ENCODE data around the gene SUMO2. TPM values are rescaled to one million over a fixed set of nuclear protein-coding genes. Genes with fewer than 3 reads are reported as not detected.
"Not testable (repeated sequence)": the region's sequence is repeated elsewhere in the genome, so short reads cannot be mapped to it uniquely, and the experiment has no call there.

The SUMO2 gene
- total RNA-seq, 1 donor from 2014 or later = 679 TPM

DNA sequence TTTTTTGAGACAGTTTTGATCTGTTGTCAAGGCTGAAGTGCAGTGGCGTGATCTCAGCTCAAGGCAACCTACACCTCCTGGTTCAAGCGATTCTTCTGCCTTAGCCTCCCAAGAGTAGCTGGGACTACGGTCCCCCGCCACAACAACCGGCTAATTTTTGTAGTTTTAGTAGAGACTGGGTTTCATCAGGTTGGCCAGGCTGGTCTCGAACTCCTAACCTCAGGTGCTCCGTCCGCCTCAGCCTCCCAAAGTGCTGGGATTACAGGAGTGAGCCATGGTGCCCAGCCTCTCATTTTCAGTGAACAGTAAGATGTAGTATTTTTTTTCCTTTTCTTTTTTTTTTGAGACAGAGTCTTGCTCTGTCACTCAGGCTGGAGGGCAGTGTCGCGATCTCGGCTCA is 7.8 kb downstream of the SUMO2 start:
- peaks cover 53% of the 10 kb centered on the region for H3K36me3 Mint-ChIP-seq (ENCODE audit: low read depth)
- H3K4me3 Mint-ChIP-seq (ENCODE audit: low read depth) = no peak overlapping the region
- no peak overlapping the region for H3K27ac Mint-ChIP-seq
- DNase-seq (ENCODE audit: low spot score) = no peak
- H3K9me3 Mint-ChIP-seq = no peaks in the 10 kb centered on the region
- intact Hi-C loops (cut with micrococcal nuclease) = loop anchor here (5.0 kb wide), 1 partner anchor 63 kb away; no protein-coding TSS in a partner anchor
- H3K4me1 Mint-ChIP-seq (ENCODE audit: low read depth) = peaks cover 17% of the 10 kb centered on the region
- H3K27me3 Mint-ChIP-seq (ENCODE audit: low read depth) = no peaks in the 10 kb centered on the region

DNA sequence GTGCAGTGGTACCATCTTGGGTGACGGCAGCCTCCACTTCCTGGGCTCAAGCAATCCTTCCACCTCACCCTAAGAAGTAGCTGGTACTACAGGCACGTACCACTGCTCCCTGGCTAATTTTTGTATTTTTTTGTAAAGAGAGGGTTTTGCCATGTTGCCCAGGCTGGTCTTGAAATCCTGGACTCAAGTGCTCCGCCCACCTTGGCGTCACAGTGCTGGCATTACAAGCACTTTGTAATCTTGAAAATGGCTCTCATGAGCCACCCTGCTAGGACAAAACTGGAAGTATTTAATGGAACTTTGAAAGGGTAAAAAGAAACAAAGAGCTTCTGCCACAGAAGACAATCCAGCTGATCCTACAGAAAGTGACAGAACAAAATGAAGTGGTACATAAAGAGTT is 9.2 kb downstream of the SUMO2 start:
- no peak overlapping the region for H3K27ac Mint-ChIP-seq
- intact Hi-C loops (cut with micrococcal nuclease) = loop anchor here (5.0 kb wide), 1 partner anchor 61 kb away; no protein-coding TSS in a partner anchor
- no peaks in the 10 kb centered on the region for H3K27me3 Mint-ChIP-seq (ENCODE audit: low read depth)
- H3K4me3 Mint-ChIP-seq (ENCODE audit: low read depth) = no peak overlapping the region
- peaks cover 10% of the 10 kb centered on the region for H3K4me1 Mint-ChIP-seq (ENCODE audit: low read depth)
- DNase-seq (ENCODE audit: low spot score) = no peak
- H3K36me3 Mint-ChIP-seq (ENCODE audit: low read depth) = peaks cover 50% of the 10 kb centered on the region
- no peaks in the 10 kb centered on the region for H3K9me3 Mint-ChIP-seq

DNA sequence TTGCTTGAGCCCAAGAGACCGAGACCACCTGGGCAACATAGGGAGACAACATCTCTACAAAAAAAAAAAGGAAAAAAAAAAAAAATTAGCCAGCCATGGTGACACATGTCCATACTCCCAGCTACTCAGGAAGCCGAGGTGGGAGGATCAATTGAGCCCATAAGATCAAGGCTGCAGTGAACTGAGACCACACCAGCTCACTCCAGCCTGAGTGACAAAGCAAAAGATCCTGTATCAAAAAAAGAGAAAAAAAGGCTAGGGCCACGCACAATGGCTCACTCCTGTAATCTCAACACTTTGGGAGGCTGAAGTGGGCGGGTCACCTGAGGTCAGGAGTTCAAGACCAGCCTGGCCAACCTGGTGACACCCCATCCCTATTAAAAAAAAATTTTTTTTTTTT is 13.8 kb downstream of the SUMO2 start:
- Mint-ChIP-seq H3K4me1 (ENCODE audit: low read depth) (peaks cover 4% of the 10 kb centered on the region), H3K4me3 (ENCODE audit: low read depth) (no peak overlapping the region), H3K9me3 (no peaks in the 10 kb centered on the region), H3K36me3 (ENCODE audit: low read depth) (peaks cover 58% of the 10 kb centered on the region), H3K27me3 (ENCODE audit: low read depth) (no peaks in the 10 kb centered on the region), H3K27ac (no peak overlapping the region)
- intact Hi-C loops (cut with micrococcal nuclease) = no loop called here
- DNase-seq (ENCODE audit: low spot score) = no peak

DNA sequence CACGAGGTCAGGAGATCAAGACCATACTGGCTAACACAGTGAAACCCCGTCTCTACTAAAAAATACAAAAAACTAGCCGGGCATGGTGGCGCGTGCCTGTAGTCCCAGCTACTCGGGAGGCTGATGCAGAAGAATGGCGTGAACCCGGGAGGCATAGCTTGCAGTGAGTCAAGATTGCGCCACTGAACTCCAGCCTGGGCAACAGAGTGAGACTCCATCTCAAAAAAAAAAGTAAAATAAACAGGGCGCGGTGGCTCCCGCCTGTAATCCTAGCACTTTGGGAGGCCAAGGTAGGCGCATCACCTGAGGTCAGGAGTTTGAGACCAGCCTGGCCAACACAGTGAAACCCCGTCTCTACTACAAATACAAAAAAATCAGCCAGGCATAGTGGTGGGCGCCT is 18.2 kb downstream of the SUMO2 start:
- H3K27ac Mint-ChIP-seq; H3K27me3 Mint-ChIP-seq (ENCODE audit: low read depth); H3K4me3 Mint-ChIP-seq (ENCODE audit: low read depth); H3K4me1 Mint-ChIP-seq (ENCODE audit: low read depth); intact Hi-C loops (cut with micrococcal nuclease); DNase-seq (ENCODE audit: low spot score); H3K9me3 Mint-ChIP-seq: not testable (repeated sequence)
- peaks cover 45% of the 10 kb centered on the region for H3K36me3 Mint-ChIP-seq (ENCODE audit: low read depth)

DNA sequence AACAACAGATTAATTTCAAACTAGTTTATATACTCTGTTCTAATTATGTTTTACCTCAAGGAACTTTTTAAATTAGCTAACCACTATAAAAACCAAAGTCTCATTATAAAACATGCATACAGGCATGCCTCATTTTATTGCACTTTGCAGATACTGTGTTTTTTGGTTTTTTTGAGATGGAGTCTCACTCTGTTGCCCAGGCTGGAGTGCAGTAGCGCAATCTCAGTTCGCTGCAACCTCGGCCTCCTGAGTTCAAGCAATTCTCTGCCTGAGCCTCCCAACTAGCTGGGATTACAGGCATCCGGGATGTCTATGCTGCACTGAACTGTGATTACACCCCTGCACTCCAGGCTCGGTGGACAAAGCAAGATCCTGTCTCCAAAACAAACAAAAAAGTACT is 19.7 kb downstream of the SUMO2 start:
- DNase-seq (ENCODE audit: low spot score) = no peak
- no peak overlapping the region for H3K27ac Mint-ChIP-seq
- H3K36me3 Mint-ChIP-seq (ENCODE audit: low read depth) = peaks cover 39% of the 10 kb centered on the region
- no peaks in the 10 kb centered on the region for H3K9me3 Mint-ChIP-seq
- H3K4me1 Mint-ChIP-seq (ENCODE audit: low read depth) = peaks cover 3% of the 10 kb centered on the region
- H3K27me3 Mint-ChIP-seq (ENCODE audit: low read depth) = no peaks in the 10 kb centered on the region
- intact Hi-C loops (cut with micrococcal nuclease) = no loop called here
- no peak overlapping the region for H3K4me3 Mint-ChIP-seq (ENCODE audit: low read depth)

DNA sequence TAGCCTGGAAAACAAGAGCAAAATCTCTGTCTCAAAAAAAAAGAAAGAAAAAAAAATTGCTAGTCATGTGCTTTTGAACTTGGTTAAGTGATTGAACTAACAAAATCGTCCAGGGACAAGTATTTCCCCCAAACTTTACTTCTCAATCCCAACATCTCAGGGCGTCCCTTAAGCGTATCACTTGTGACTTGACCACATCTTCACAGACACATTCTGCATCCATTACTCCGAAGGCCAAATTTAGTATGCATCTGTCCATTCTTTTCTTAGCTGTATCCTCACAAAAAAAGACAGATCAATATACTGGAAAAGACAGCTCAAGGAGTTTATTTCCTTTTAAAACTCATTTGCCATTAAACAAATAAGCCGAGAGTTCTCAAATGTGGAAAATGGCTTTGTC is 22.5 kb downstream of the SUMO2 start:
- Mint-ChIP-seq H3K36me3 (ENCODE audit: low read depth) (peaks cover 28% of the 10 kb centered on the region), H3K27me3 (ENCODE audit: low read depth) (no peaks in the 10 kb centered on the region), H3K4me3 (ENCODE audit: low read depth) (no peak overlapping the region), H3K27ac (peak overlapping the region; percentile 30), H3K4me1 (ENCODE audit: low read depth) (peaks cover 8% of the 10 kb centered on the region), H3K9me3 (no peaks in the 10 kb centered on the region)
- no peak for DNase-seq (ENCODE audit: low spot score)
- intact Hi-C loops (cut with micrococcal nuclease) = no loop called here

DNA sequence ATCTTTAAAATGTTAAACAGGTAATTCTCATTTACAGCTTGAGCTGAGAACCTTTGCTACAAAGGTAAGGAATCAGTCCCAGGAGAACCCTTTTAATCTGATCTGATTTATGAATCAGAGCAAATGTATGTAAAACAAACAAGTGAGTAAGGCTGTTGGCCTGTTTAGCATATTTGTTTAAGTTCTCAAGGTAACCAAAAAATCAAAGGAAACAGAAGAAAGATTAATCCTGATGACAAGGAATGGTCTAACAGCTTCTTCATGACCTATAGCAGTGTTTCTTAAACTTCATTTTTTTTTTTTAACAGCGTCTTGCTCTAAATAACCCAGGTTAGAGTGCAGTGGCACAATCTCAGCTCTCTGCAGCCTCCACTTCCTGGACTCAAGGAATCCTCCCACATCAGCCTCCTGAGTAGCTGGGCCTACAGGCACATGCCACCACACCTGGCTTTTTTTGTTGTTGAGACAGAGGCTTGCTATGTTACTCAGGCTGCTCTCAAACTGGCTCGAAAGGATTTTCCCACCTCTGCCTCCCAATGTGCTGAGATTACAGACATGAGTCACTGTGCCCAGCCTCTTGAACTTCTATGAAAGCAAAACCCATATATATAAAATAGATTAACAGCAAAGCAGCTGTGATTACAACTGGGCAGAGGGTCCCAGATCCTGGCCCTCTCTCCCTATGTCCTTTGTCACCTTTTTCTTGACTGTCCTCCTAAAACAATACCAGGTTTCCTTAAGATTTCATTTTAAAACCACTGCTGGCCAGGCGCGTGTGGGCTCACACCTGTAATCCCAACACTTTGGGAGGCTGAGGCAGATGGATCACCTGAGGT is 23.3 kb downstream of the SUMO2 start:
- Mint-ChIP-seq H3K27me3 (ENCODE audit: low read depth) (no peaks in the 10 kb centered on the region), H3K4me3 (ENCODE audit: low read depth) (no peak overlapping the region), H3K4me1 (ENCODE audit: low read depth) (peaks cover 16% of the 10 kb centered on the region), H3K27ac (no peak overlapping the region), H3K9me3 (no peaks in the 10 kb centered on the region), H3K36me3 (ENCODE audit: low read depth) (peaks cover 23% of the 10 kb centered on the region)
- DNase-seq (ENCODE audit: low spot score) = no peak
- intact Hi-C loops (cut with micrococcal nuclease) = no loop called here

DNA sequence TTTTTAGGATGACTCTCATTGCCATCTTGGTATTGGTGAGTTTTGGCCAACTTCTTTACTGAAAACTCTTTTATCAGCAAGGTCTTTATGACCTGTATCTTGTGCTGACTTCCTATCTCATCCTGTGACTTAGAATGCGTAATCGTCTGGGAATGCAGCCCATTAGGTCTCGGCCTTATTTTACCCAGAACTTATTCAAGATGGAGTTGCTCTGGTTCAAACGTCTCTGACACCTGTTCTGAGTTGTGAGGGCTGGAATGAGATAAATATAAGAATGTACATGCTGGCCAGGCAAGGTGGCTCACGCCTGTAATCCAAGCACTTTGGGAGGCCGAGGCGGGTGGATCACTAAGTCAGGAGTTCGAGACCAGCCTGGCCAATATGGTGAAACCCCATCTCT is 24.3 kb downstream of the SUMO2 start:
- H3K27me3 Mint-ChIP-seq (ENCODE audit: low read depth); H3K27ac Mint-ChIP-seq; H3K9me3 Mint-ChIP-seq; DNase-seq (ENCODE audit: low spot score); H3K4me3 Mint-ChIP-seq (ENCODE audit: low read depth); intact Hi-C loops (cut with micrococcal nuclease): not testable (repeated sequence)
- Mint-ChIP-seq H3K4me1 (ENCODE audit: low read depth) (peaks cover 16% of the 10 kb centered on the region), H3K36me3 (ENCODE audit: low read depth) (peaks cover 20% of the 10 kb centered on the region)

DNA sequence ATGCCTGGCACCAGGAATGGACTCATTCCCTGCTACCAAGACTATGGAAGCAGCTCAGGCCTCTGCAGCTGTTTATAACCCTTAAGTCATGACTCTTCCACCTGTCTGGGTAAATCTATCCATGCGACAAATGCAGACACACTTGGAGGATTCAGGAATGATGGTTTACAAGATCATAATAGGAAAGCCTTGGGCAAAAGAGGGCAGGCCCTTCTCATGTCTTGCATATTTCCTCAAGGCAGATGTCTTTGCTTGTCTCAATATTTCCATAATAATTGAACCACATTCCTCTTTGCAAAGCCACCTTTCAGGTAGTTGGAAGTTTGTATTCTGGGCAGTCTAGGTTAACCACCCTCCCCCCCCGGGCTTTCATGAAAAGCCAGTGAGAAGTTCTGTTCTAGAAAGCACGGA is 27.6 kb downstream of the SUMO2 start:
- H3K27ac Mint-ChIP-seq = peak overlapping the region; percentile 81
- H3K4me3 Mint-ChIP-seq (ENCODE audit: low read depth) = no peak overlapping the region
- H3K27me3 Mint-ChIP-seq (ENCODE audit: low read depth) = no peaks in the 10 kb centered on the region
- peaks cover 29% of the 10 kb centered on the region for H3K36me3 Mint-ChIP-seq (ENCODE audit: low read depth)
- H3K9me3 Mint-ChIP-seq = no peaks in the 10 kb centered on the region
- DNase-seq (ENCODE audit: low spot score) = no peak
- peaks cover 30% of the 10 kb centered on the region for H3K4me1 Mint-ChIP-seq (ENCODE audit: low read depth)
- intact Hi-C loops (cut with micrococcal nuclease) = no loop called here

DNA sequence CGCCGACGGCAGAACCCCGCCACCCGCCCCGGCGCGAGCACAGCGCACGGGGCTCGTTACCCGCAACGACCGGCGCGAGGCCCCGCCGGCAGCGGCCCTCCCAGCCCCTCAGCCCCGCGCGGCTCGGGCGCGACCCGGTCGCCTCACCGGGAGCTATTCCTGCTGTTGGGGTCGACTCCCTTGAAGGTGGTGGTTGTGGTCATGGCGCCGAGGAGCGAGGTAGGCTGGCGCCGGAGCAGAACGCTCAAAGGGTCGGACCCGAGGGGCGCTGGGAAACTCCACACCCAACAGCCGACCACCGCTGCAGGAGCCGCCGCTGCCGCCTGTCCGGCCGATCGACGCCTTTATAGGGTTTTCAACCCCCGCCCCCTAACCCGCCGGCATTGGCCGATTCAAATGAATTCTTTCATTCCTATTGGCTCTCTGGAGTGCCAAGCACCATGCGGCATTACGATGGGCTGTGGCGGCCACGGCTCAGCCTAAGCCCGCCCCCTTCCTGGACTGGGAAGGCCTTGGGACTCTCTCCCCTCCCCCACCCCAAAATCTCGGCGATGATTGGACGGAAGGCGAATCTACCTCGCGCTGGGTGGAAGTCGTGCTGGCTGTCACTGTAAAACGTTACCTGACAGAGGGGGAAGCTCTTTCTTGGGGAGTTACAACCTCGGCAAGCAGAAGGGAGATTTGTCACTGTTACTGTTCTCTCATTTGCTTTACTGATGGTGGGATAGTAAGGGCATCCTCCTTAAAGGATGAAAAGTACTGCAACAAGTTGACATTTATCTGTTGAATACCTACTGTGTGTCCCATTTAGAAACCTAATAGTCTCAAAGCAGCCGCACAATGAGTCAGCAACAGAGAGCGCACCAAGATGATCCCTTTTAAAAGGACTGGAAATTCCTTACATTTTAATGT is 28.3 kb downstream of the SUMO2 start, which contains the start of gene JPT1:
Gene JPT1, minus strand, starts transcription at position 318 of the 912 bp plus-strand sequence. Its CDS starts 115 bp downstream, at position 203.
- Mint-ChIP-seq H3K4me3 (ENCODE audit: low read depth) (peak within 1 kb of the TSS; percentile 93), H3K27me3 (ENCODE audit: low read depth) (no peaks in the 10 kb centered on the region), H3K36me3 (ENCODE audit: low read depth) (peaks cover 34% of the 10 kb centered on the region), H3K9me3 (no peaks in the 10 kb centered on the region), H3K4me1 (ENCODE audit: low read depth) (peaks cover 33% of the 10 kb centered on the region), H3K27ac (peak within 1 kb of the TSS; percentile 84)
- intact Hi-C loops (cut with micrococcal nuclease) = loop anchor here (1.0 to 5.0 kb wide), 3 partner anchors 23 to 48 kb away; partner anchors contain the start of gene NT5C
- DNase-seq (ENCODE audit: low spot score) = peak; percentile 96

DNA sequence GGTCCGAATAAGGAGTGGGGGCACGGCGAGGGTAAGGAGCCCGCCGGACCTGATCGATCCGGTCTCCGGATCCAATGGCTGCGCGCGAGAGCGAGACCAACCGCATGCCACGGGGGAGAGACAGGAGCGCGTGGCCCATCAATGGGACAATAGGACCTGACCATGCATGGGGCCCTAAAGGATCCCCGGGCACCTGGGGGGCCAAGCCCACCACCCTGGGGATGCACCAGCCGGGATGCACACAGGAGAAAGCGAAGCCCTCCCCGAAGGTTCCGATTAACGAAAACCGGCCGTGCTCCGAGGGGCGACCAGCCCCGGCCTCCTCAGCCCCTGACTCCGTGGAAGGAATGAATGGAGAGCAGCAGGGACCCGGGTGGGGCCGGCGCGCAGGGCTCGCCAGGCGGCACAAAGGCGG is 29.0 kb downstream of the SUMO2 start:
- Mint-ChIP-seq H3K27me3 (ENCODE audit: low read depth) (no peaks in the 10 kb centered on the region), H3K4me1 (ENCODE audit: low read depth) (peaks cover 32% of the 10 kb centered on the region), H3K4me3 (ENCODE audit: low read depth) (peak overlapping the region; percentile 93), H3K9me3 (no peaks in the 10 kb centered on the region), H3K27ac (peak overlapping the region; percentile 84), H3K36me3 (ENCODE audit: low read depth) (peaks cover 36% of the 10 kb centered on the region)
- DNase-seq (ENCODE audit: low spot score) = peak; percentile 25
- intact Hi-C loops (cut with micrococcal nuclease) = loop anchor here (1.0 to 5.0 kb wide), 4 partner anchors 22 to 49 kb away; partner anchors contain the start of gene NT5C

DNA sequence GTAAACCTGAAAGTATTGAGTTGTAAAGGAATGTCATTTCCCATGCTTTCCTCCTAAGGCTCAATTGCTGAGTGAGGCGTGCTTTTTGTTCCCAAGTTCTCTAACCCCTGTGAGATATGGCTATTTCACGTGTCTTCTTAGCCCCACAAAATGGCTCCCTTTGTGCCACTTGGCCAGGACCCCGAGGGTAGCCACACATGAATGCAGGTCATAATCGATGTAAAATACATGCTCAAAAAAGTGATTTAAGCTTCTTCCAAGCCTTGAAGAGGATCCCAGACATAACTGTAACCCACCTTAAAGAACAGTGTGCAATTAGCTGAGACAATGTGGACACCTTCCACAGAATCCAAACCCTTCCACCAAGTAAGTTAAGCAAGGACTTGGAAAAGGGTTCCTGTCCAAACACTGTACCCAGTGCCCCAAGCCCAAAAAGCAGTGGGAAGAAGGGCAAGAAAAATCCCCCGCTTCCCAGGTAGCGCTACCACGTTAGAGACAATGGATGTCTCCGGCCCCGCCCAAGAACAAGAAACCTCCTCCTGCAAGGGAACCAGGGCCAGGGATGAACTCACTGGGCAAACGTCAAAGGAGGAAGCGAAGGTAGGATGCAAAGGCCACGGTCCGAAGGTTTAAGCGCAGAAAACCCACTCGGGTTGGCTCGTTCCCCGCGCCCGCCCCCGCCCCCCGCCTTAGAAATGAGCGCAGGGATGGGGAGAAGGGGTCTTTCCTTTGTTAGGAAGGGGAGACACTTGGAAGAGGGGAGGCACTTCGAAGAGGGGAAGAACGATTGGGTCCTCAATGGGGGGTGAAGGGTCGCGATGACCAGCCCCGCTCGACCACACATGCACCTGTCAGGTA is 29.6 kb downstream of the SUMO2 start:
- H3K9me3 Mint-ChIP-seq = no peaks in the 10 kb centered on the region
- H3K4me1 Mint-ChIP-seq (ENCODE audit: low read depth) = peaks cover 35% of the 10 kb centered on the region
- intact Hi-C loops (cut with micrococcal nuclease) = loop anchor here (2.0 to 5.0 kb wide), 2 partner anchors 38 to 49 kb away; no protein-coding TSS in a partner anchor
- H3K4me3 Mint-ChIP-seq (ENCODE audit: low read depth) = peak overlapping the region; percentile 93
- DNase-seq (ENCODE audit: low spot score) = no peak
- H3K27me3 Mint-ChIP-seq (ENCODE audit: low read depth) = no peaks in the 10 kb centered on the region
- H3K27ac Mint-ChIP-seq = peak overlapping the region; percentile 84
- peaks cover 39% of the 10 kb centered on the region for H3K36me3 Mint-ChIP-seq (ENCODE audit: low read depth)
